Cardiac ventricle fibroblast (primary cell): Measurements from ENCODE around the gene PTPRJ. TPM values are rescaled to one million over a fixed set of nuclear protein-coding genes. Genes with fewer than 3 reads are reported as not detected.

Source experiments
- total RNA-seq: library from RNA; depleted of rRNA; stranded (reverse); fragments of >200 nt; gene quantifications from 2 replicates; pipeline ENCODE4 v1.2.3, GENCODE V29; 2015

The PTPRJ gene
- total RNA-seq: 2.3 and 2.4 TPM in 2 replicates

DNA sequence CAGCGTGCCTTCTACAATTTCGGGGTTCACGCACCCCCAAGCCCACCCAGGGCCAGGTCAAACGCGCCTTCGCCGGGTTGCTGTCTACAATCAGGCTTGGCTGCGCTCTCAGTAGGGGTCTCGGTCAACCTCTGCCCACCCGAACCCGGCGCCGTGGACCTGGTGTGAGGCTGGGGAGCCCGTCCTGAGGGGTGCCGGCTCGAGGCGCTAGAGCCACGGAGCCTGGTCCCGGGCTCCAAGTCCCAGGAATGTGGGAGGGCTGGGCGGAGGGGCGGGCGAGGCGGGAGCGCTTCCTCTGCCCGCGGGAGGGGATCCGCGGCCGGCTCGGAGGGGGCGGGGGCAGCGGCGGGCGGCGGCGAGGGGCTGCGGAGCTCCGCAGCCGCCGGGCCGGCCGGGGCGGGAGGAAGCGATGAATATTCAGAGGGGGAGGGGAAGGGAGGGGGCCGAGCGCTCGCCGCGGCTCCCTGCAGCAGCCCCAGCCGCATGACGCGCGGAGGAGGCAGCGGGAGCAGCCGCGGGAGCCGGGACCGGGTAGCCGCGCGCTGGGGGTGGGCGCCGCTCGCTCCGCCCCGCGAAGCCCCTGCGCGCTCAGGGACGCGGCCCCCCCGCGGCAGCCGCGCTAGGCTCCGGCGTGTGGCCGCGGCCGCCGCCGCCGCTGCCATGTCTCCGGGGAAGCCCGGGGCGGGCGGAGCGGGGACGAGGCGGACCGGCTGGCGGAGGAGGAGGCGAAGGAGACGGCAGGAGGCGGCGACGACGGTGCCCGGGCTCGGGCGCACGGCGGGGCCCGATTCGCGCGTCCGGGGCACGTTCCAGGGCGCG lies at the start of gene PTPRJ:
TSS of gene PTPRJ (plus strand) at position 472 of the 819 bp plus-strand sequence. CDS start 354 bp downstream, outside the sequence.

DNA sequence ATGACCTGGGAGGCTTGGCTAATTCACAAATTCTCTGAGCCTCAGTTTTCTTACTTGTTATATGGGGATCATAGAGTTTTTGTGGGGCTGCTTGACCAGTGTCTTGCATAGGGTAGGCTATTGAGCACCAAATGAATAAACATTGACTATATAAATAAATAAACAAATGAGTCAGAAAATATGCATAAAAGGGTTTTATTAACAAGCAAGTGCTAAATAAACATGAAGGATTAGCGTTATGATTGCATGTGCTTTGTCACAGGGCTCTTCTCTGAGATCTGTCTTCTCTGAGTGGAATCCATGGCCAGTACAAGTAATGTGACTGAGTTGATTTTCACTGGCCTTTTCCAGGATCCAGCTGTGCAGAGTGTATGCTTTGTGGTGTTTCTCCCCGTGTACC lies 236.2 kb downstream of the PTPRJ start, which contains the start of gene OR4B1:
TSS of gene OR4B1 (plus strand) at position 301 of the 400 bp plus-strand sequence. CDS start at position 301, 0 bp downstream.

Other genes with a start within 250 kb of the PTPRJ start
- 34.3 and 44.8 TPM in 2 replicates for gene FNBP4, start 213.2 kb upstream of the PTPRJ start, total RNA-seq
- 18.2 and 18.9 TPM in 2 replicates for gene NUP160, start 132.2 kb upstream of the PTPRJ start, total RNA-seq
- gene OR4B1, start 236.3 kb downstream of the PTPRJ start, total RNA-seq: not detected in 2 replicates